NCI-H526 (cell line): ENCODE measurements around the gene CATSPER1.
"Not testable (repeated sequence)": the region's sequence is repeated elsewhere in the genome, so short reads cannot be mapped to it uniquely, and the experiment has no call there.

ENCODE experiments used
- DNase-seq, 2 experiments: peaks; one replicate each; lab custom pipeline; 2025; lab: John Stamatoyannopoulos, UW

The CATSPER1 gene

DNA sequence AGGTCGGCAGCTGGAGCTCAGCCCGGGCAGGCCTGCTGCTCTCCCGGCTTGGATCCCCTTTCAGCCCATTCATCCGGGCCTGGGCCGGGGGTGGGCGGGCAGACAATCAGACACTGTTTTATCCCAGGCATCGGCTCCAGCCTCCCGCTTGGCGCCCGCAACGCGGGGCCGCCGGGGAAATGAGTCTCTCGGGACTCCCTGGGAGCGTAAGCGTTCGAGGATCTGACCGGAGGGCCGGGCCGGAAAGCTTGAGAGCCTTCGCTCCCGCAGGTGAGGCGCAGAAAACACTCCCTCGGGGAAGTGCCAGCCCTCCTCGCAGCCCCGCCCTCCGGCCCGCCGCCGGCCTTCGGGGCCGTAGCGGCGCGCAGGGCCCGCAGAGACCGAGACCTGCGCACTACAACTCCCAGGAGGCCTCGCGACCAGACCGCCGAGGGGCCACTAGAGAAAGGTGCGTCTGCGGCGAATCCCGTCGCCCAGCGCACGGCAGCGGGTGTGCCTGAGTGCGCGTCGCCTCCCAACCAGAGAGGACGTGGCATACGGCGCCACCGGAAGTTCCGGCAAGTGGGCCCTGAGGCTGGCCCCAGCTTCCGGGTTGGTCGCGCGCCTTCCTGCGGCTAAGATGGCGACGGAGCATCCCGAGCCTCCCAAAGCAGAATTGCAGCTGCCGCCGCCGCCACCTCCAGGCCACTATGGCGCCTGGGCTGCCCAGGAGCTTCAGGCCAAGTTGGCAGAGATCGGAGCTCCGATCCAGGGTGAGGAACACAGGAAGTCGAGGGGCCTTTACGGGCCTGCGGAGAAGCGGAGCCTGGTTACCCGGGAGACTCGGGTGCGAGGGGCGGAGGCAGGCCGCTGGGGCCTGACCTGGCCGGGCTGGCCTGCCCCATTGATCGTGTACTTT, 25.7 kb upstream of the CATSPER1 start, which contains the start of gene SF3B2:
Gene SF3B2 (plus strand): TSS at position 599 of the 898 bp plus-strand sequence. CDS start 21 bp downstream, at position 620.
- DNase-seq, result peak; percentile 98 to 99

DNA sequence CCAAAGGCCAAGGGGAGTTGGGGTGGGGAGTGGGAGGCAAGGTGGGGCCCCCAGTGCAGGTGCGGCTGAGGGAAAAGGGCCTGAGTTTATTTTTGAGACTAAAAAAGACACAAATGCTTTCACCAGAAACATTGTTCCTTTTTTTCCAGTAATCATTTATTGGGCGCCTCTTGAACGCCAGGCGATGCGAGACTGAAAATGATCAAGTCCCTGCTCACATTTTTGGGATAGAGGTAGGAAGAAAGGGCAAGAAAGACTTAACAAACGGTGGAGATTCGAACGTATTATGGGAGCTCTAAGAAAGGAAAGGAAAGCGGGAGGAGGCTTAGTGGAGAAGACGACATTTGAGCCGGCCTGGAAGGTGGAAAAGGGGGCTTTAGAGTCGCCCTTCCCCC, 25.1 kb upstream of the CATSPER1 start:
- no peak for DNase-seq

DNA sequence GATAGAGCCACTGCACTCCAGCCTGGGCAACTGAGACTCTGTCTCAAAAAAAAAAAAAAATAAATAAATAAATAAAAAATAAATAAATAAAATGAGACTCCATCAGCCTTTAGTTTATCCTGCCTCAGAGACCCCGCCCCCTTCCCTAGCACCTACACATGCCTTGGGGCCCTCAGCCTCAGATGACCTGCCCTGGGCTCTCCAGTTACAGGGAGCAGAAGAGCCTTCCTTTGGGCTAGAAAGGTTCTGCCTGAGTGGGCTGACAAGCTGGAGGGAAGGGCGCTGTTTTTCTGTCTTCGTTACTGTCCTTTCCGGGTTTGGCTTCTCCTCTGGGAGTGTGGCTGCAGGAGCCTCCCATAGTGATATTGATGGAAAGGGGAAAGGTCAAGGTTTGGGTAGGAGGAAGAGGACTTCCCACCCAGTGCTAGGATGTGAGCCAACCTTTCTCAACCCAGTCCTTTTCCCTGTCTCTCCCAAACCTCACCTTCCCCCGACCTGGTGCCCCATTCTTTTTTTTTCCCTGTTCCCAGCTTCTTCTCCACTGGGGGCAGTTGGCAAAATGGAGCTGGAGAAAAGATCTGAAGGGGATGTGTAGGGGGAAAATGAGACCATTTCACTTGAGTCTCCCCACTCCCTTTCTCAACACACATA, 24.4 kb upstream of the CATSPER1 start:
- DNase-seq, result peak in 1 of 2 experiments; percentile 69

DNA sequence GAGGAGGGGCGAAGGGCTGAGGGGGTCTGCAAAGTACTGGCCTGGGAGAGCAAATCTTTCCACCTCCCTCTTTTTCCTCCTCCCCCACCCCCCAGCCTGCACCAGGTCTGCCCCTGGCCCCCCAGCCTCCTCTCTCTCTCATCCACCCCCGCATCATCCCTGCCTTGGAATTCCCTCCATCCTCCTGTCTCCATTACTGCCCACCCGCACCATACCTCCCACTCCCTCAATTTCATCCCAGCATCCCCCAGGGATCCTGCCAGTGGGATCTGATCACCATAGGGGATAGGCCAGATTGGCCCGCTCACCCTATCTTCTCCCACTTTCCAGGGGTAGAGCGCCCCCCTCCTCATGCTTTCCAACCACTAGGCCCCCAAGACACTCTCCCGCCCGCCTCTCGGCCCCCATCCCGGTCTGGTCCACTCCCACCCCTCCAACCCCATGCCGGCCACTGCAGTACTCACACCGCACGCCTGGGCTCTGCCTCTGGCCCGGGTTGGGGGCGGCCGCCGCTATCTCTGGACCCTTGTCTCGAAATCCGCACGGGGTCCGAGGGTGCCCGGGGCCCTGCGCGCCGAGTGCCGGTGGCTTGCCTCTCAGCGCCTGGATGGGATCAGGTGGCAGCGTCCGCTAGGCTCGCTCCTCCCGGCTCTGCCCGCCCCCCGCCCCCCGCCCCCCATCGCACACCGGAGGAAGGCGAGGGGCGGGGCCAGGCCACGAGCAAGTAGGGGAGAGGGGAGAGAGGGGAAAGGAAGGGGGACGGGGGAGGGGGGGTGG, 22.5 kb upstream of the CATSPER1 start, which contains the start of gene GAL3ST3:
Gene GAL3ST3 (minus strand): TSS at position 615 of the 777 bp plus-strand sequence. CDS start 3,746 bp downstream, outside the sequence.
- peak in 1 of 2 experiments; percentile 71 for DNase-seq

DNA sequence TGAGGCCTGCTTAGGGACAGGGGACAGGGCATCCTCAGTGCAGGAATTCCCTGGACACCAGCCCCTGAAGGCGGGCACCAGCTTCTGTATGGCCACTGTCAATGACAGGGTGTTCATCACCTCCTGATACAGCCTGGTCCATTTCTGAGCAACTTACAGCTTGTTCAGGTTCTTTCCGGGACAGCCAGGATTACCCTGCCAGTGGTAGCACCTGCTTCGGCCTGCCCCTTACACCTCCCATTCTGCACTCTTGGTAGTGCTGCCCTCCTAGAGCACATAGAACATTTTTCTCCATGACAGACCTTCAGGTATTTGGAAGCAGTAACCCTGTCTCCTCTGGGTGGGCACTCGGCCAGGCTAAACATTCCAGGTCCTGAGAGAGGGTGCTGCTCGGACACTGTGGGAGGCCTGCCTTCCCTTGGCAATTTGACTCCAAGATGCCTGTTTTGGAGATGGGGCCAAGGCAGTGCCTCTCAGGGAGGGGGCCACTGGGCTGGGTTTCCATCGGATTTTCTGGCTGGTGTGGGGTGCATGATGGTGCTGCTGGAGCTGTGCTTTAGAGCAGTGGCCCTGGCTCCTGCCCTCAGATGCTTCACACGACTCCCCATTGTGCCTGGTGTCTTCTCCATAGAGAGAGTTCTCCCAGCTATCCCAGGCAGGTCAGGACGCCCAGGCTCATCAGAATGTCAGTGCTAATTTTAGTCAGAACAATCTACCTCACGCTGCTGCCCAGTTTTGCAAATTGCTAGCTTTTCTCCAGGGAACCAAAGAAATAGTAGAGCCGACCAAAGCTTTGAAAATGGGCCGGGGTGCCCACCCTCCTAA, 21.5 kb upstream of the CATSPER1 start:
- no peak for DNase-seq

DNA sequence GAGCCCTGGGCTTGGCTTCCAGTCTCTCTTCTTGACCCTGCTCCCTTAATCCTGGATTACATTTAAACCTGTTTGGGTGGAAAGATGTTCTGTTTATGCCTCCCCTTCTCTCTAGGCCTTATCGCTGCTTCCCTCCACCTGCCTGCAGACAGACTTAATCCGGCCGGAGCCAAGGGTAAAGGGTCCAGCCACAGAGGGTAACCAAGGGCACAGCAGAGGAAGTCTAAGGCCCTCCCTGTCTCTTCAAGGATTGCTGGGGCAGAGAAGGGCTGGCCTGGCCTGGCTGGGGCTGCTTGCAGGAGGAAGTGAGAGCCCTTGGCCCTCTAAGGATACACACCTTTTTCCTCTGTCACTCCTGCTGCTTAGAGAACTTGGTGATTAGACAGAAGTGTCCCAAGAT, 20.6 kb upstream of the CATSPER1 start:
- DNase-seq, result no peak

DNA sequence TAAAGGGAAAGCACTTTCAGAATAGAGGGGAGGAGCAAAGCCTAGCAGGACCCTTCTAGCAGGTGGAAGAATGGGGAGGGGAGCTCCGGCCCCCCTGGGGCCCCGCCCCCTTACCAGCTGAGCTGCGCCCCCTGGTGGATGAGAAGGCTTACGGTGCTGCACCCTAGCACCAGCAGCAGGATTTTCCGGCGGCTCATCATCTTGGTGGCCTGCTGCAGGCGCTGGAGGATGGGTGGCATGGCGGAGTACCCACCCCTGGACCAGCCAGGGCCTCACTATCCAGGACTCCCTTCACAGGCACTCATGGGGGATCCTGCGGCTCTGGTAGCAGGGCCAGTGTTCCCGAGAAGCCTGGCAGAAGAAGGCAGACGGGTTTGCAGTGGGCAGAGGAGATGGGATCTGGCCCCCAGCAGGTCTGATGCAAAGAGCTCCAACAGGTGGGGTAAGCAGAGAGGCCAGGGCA, 18.9 kb upstream of the CATSPER1 start:
- DNase-seq, result peak; percentile 57 to 93

DNA sequence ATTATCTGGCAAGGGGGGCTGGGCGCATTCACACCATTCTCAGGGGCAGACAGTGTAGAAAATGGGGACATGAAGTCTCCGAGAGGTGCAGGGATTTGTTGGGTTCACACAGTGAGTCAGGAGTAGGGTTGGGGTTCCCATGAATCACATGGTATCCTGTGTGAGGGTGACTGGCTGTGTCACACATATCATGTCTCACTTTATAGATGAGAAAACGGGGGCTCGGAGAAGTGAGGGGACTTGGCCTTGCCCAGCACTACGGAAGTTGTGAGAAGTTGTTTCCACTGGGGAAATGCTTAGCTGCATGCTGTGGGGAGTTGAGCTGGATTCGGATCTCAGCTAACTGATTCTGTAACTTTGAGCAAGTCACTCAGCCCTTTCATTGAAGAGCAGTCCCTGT, 18.5 kb upstream of the CATSPER1 start:
- DNase-seq, result no peak

DNA sequence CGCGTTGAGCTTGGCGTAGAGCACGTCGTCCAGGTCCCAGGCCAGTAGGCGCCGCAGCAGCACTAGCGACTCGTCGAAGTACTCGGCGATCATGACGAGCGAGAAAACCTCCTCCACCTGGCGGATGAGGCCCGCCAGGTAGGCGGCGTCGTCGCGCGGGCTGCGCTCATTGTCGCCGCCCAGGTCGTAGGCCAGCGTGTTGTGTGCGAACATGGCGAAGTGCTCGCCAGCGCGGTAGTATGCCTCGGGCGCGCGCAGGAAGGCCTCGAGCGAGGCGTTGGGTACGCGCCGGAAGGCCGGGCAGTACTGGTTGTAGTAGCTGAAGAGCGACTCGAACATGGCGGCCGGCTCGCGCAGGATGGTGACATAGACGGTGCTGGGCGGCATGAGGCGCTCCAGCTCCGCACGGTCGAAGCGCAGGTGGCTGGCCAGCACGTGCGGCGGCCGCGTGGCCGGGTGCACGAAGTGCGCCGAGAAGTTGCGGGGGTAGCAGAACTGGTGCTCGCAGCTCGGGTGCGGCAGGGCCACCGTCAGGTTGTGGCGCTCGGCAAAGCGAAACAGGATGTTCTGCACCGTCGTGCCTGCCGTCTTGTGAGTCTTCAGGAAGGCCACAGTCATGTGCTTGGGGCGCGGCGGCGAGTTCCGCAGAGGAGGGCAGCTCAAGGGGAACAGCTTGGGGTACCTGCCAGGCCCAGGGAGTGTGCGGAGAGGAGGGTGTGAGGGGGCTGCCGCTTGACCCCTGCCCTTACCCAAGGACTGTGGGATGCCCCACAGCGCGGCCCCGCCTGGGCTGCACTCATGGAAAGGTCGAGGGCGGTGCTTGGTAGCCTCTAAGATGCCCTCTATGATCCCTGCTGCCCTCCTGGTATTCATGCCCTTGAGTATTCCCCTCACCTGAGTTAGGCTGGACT, 17.0 kb upstream of the CATSPER1 start:
- DNase-seq, result no peak

DNA sequence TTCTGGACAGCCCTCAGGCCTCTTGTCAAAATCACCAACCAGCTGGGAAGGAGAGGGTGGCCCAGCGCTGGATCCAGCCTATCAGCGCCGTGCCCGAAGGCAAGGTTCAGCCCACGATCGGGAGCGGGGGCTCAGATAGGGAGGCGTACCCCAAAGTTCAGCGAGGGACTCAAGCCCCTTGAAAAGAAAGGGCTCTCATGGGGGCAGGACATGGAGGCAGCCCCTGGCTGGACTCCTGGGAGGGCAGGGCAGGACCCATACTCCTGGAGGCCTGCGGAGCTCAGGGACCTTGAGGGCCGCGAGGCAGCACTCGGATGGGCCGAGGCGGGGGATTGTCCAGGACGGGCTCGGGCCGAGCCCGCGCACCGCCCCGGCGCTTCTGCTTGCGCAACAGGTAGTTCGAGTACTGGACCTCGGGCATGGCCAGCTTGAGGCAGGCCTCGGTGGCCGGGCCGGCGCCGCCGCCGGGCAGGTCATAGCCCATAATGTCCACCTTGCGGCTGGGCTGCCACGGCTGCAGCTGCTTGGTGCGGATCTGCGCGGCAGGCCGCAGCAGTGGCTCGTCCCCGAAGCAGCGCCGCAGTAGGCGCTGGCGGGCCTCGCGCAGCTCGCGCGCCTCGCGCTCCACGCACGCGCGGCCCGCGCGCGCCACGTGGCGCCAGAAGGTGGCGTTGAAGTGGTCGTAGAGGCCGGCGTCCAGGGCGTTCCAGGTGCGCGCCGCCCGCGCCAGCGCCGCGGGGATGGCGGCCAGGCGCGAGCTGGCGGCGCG, 16.1 kb upstream of the CATSPER1 start:
- DNase-seq, result no peak

DNA sequence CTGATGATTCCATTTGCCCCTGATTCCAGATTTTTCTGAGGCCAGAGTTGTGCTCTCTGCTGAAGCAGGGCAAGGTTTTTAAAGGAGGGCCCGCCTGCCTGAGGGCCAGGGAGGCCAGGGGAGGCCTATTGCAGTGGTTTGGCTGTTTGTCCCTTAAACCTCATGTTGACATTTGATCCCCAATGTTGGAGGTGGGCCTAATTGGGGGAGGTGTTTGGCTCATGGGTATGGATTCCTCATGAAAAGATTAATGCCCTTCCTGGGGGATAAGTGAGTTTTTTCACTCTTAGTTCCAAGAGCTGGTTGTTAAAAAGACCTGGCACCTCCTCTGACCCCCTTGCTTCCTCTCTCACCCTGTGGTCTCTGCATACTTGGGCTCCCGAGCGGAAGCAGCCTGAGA, 13.5 kb upstream of the CATSPER1 start:
- no peak for DNase-seq

DNA sequence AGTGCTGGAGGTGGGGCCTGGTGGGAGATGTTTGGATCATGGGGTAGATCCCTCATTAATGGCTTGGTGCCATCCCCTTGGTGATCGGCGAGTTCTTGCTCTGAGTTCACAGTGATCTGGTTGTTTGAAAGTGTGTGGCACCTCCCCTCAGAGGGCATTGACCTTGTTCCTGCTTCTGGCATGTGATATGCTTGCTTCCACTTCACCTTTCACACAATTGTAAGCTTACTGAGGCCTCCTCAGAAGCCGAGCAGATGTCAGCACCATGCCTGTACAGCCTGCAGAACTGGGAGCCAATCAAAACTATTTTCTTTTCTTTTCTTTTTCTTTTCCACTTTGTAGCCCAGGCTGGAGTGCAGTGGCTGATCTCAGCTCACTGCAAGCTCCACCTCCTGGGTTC, 11.0 kb upstream of the CATSPER1 start:
- no peak for DNase-seq

DNA sequence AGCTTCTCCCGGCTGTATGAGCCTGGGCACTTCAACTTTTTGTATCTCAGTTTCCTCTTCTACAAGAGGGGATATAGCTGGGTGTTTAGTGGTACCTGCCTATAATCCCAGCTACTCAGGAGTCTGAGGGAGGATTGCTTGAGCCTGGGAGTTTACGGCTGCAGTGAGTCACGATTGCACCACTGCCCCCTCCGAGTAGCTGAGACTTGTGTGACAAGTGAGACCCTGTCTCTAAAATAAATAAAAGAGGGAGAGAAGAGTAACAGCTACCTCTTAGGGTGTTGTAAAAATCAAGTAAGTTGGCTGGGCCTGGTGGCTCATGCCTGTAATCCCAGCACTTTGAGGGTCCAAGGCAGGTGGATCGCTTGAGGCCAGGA, 10.0 kb upstream of the CATSPER1 start:
- DNase-seq, result no peak

DNA sequence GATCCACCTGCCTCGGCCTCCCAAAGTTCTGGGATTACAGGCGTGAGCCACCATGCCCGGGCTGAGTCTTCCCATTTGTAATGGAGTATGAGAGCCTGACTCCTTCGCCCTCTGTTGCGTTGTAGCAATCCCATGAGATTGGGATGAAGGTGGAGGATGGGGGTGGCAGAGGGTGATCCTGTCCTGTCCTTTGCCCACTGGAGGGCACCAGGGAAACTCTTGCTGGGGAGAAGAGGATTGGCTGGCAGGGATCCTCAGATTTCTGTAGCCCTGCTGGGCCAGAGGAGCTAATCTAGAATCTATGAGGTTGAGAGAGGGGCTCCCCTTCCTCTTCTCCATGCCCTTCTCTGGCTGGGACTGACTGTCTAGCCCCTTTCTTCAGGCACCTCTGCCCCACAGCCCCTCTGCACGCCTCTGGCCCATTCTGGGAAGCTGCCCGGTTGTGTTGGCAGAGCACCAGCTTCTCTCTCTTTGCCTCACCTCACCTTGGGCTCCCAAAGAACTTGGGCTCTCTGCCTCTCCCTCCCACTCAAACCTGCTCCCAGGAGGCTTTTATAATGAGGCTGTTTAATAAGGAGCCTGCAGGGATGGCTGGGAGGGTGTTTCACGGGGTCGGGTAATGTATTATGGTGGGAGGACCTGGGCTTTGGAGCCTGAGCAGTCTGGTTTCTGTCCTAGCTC, 9.5 kb upstream of the CATSPER1 start:
- no peak for DNase-seq

DNA sequence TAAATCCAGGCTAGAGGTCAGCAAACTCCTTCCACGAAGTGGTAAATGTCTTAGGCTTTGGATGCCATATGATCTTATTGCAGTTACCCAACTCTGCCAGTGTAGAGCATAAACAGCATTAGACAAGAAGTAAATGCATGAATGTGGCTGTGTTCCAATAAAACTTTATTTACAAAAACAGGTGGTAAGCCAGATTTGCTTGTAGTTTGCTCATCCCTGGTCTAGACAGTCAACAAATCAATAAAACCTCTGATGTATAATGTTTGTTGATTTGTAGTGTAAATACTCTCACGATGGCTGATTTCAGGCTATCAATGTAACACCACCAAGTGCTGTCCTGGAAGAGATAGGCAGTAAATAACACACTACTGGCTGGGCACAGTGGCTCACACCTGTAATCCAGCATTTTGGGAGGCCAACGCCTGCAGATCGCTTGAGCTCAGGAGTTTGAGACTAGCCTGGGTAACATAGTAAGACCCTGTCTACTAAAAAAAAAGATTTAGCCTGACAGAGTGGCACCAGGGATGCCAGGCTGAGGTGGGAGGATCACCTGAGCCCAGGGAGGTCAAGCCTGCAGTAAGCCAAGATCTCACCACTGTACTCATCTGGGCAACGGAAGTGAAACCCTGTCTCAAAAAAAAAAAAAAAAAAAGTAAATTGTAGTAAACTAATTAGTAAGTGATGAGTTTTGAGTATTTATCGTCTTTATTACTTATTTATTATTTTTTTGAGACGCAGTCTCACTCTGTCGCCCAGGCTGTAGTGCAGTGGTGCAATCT, 6.9 kb upstream of the CATSPER1 start:
- no peak for DNase-seq

DNA sequence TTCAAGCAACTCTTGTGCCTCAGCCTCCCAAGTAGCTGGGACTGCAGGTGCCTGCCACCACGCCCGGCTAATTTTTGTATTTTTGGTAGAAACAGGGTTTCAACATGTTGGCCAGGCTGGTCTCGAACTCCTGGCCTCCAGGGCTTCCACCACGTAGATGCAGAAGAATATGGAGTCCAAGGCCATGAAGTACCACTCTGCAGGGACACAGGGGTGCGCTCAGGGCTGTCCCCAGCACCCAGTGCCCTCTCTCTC, 3.2 kb downstream of the CATSPER1 start:
- not testable (repeated sequence) for DNase-seq

DNA sequence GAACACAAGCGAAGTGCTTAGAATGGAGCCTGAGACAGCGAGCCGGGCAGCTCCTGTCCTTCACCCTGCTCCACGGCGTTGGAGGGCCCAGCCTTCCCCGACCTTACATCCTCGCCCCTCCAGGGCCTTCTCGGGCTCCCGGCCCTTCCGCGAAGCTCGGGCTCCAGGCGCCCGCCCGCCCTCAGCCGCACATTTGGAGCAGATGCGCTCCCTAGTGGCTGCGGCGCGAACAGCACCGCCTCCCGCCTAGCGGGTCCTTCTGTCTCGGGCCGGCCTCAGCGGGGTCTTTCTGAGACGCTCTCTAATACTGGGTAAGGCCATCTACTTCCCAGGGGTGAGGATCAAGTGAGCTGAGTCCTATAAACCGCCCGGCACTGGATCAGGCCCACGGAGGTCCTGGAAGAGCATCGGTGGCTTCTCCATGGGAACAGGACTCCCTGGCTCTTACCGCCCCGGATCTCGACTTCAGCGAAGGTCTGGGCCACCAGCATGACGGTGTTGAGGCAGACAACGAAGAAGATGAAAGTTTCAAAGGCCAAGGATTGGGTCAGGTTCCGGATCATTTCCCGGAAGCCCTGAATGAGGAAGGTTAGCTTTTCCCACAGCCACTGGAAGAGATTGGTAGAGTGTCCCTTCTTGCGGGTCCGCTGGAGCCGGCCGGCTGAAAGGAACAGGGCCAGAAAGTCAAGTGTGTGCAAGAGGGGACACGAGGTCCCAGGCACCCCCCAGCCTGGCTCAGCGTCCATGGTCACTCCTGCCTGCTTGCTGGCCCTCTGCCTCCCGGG, 3.7 kb downstream of the CATSPER1 start:
- DNase-seq, result peak; percentile 40 to 85
